Measurements from ENCODE around the gene RGS5.

DNA sequence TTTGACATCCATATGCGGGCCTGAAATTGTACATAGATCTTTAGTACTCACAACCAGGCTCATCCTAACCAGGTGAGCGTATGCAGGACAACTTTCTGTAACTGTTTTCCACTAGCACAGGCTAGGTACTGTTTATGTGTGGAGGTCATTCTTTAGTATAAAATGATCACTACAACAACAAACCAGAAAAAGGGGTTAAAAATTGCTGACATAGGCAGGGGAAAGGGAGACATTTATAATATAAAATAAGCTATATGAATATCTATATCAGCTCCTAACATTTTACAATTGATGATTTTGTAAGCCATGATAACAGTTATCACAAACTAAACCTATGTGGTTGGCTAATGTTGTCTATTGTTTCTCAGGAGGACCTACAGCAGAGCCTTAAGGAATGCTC lies 37.6 kb downstream of the RGS5 start:
- TF ChIP-seq RARB (CRISPR knock-in tag; IDR thresholded peaks at IDR 0.05) (no peak), ESRRG (CRISPR knock-in tag; IDR thresholded peaks at IDR 0.05) (no peak), ZC3H10 (CRISPR knock-in tag; IDR thresholded peaks at IDR 0.05) (no peak), ZNF70 (CRISPR knock-in tag; IDR thresholded peaks at IDR 0.05) (no peak), ISL1 (CRISPR knock-in tag; IDR thresholded peaks at IDR 0.05) (no peak), OSR1 (CRISPR knock-in tag; IDR thresholded peaks at IDR 0.05) (no peak), CSDC2 (CRISPR knock-in tag; IDR thresholded peaks at IDR 0.05) (no peak), ZFP30 (CRISPR knock-in tag; IDR thresholded peaks at IDR 0.05) (no peak), ZNF8 (CRISPR knock-in tag; IDR thresholded peaks at IDR 0.05) (no peak), ZFP3 (CRISPR knock-in tag; IDR thresholded peaks at IDR 0.05) (no peak), BACH2 (CRISPR knock-in tag; IDR thresholded peaks at IDR 0.05; ENCODE audit: borderline replicate concordance) (no peak)
- TF ChIP-seq, protein P1, sequence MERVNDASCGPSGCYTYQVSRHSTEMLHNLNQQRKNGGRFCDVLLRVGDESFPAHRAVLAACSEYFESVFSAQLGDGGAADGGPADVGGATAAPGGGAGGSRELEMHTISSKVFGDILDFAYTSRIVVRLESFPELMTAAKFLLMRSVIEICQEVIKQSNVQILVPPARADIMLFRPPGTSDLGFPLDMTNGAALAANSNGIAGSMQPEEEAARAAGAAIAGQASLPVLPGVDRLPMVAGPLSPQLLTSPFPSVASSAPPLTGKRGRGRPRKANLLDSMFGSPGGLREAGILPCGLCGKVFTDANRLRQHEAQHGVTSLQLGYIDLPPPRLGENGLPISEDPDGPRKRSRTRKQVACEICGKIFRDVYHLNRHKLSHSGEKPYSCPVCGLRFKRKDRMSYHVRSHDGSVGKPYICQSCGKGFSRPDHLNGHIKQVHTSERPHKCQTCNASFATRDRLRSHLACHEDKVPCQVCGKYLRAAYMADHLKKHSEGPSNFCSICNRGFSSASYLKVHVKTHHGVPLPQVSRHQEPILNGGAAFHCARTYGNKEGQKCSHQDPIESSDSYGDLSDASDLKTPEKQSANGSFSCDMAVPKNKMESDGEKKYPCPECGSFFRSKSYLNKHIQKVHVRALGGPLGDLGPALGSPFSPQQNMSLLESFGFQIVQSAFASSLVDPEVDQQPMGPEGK (CRISPR knock-in tag; IDR thresholded peaks at IDR 0.05; ENCODE audit: borderline replicate concordance): no peak
- TF ChIP-seq, protein P2, sequence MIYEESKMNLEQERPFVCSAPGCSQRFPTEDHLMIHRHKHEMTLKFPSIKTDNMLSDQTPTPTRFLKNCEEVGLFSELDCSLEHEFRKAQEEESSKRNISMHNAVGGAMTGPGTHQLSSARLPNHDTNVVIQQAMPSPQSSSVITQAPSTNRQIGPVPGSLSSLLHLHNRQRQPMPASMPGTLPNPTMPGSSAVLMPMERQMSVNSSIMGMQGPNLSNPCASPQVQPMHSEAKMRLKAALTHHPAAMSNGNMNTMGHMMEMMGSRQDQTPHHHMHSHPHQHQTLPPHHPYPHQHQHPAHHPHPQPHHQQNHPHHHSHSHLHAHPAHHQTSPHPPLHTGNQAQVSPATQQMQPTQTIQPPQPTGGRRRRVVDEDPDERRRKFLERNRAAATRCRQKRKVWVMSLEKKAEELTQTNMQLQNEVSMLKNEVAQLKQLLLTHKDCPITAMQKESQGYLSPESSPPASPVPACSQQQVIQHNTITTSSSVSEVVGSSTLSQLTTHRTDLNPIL (CRISPR knock-in tag; IDR thresholded peaks at IDR 0.05; ENCODE audit: low read depth): no peak
- TF ChIP-seq, protein P3, sequence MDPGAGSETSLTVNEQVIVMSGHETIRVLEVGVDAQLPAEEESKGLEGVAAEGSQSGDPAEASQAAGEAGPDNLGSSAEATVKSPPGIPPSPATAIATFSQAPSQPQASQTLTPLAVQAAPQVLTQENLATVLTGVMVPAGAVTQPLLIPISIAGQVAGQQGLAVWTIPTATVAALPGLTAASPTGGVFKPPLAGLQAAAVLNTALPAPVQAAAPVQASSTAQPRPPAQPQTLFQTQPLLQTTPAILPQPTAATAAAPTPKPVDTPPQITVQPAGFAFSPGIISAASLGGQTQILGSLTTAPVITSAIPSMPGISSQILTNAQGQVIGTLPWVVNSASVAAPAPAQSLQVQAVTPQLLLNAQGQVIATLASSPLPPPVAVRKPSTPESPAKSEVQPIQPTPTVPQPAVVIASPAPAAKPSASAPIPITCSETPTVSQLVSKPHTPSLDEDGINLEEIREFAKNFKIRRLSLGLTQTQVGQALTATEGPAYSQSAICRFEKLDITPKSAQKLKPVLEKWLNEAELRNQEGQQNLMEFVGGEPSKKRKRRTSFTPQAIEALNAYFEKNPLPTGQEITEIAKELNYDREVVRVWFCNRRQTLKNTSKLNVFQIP (CRISPR knock-in tag; IDR thresholded peaks at IDR 0.05; ENCODE audit: borderline replicate concordance, low read depth): no peak

All from SK-N-SH treated with all-trans-retinoic acid at 6 μM for 48 hours (cell line).